ENCODE results near the gene GMDS.
A peak's percentile ranks its signal among the peaks of the same experiment; 100 is the strongest.

The GMDS gene

GRCh38 chr6:2134554-2134953, 110.9 kb downstream of the GMDS start:
- H3F3A ChIP-seq (ENCODE audit: low read depth): no peaks in the 10 kb centered on the region
- H2AFZ ChIP-seq (ENCODE audit: low read length): no peak overlapping the region
- no peaks in the 10 kb centered on the region for H4K20me1 ChIP-seq (ENCODE audit: insufficient read depth, low read length, poor library complexity, severe bottlenecking)
- no peak overlapping the region for H3K4me3 ChIP-seq (ENCODE audit: low read length, poor library complexity, severe bottlenecking)
- no peaks in the 10 kb centered on the region for H3K36me3 ChIP-seq (ENCODE audit: insufficient read depth, low read length)
- no peak for TF ChIP-seq EZH2phosphoT487 (IDR thresholded peaks at IDR 0.05; ENCODE audit: borderline replicate concordance)
- TF ChIP-seq CTCF (conservative IDR thresholded peaks at IDR 0.05; ENCODE audit: low read length): no peak
- no peak overlapping the region for H3K4me2 ChIP-seq (ENCODE audit: low read depth, low read length, poor library complexity, severe bottlenecking)
- no peaks in the 10 kb centered on the region for H3K9me3 ChIP-seq (ENCODE audit: insufficient read depth, low read depth, low read length)
- no peaks in the 10 kb centered on the region for H3K27me3 ChIP-seq (ENCODE audit: insufficient read depth, low read length, poor library complexity, severe bottlenecking)
- peaks cover 21% of the 10 kb centered on the region; the same call in 1 of the 2 replicates for H3K79me2 ChIP-seq (ENCODE audit: insufficient read depth, low read length)
- peaks cover 39% of the 10 kb centered on the region for H3K4me1 ChIP-seq (ENCODE audit: insufficient read depth, low read length, poor library complexity, severe bottlenecking)
- no peak overlapping the region for H3K9ac ChIP-seq (ENCODE audit: low read depth, low read length, poor library complexity, severe bottlenecking)
- H3K9me2 ChIP-seq (replicated peaks; ENCODE audit: low read depth, low read length): no peaks in the 10 kb centered on the region

GRCh38 chr6:2133716-2134310, 111.6 kb downstream of the GMDS start:
- Histone ChIP-seq H2AFZ (ENCODE audit: low read length) (no peak overlapping the region), H3K9me2 (replicated peaks; ENCODE audit: low read depth, low read length) (no peaks in the 10 kb centered on the region), H3K9ac (ENCODE audit: low read depth, low read length, poor library complexity, severe bottlenecking) (no peak overlapping the region), H3K4me1 (ENCODE audit: insufficient read depth, low read length, poor library complexity, severe bottlenecking) (peaks cover 43% of the 10 kb centered on the region), H3K9me3 (ENCODE audit: insufficient read depth, low read depth, low read length) (no peaks in the 10 kb centered on the region), H3K36me3 (ENCODE audit: insufficient read depth, low read length) (no peaks in the 10 kb centered on the region), H3K4me2 (ENCODE audit: low read depth, low read length, poor library complexity, severe bottlenecking) (peak overlapping the region; percentile 34), H3K4me3 (ENCODE audit: low read length, poor library complexity, severe bottlenecking) (no peak overlapping the region), H3F3A (ENCODE audit: low read depth) (no peaks in the 10 kb centered on the region), H3K79me2 (ENCODE audit: insufficient read depth, low read length) (peaks cover 25% of the 10 kb centered on the region; the same call in 1 of the 2 replicates), H3K27me3 (ENCODE audit: insufficient read depth, low read length, poor library complexity, severe bottlenecking) (no peaks in the 10 kb centered on the region), H4K20me1 (ENCODE audit: insufficient read depth, low read length, poor library complexity, severe bottlenecking) (no peaks in the 10 kb centered on the region)
- no peak for TF ChIP-seq CTCF (conservative IDR thresholded peaks at IDR 0.05; ENCODE audit: low read length)
- no peak for TF ChIP-seq EZH2phosphoT487 (IDR thresholded peaks at IDR 0.05; ENCODE audit: borderline replicate concordance)

DNA sequence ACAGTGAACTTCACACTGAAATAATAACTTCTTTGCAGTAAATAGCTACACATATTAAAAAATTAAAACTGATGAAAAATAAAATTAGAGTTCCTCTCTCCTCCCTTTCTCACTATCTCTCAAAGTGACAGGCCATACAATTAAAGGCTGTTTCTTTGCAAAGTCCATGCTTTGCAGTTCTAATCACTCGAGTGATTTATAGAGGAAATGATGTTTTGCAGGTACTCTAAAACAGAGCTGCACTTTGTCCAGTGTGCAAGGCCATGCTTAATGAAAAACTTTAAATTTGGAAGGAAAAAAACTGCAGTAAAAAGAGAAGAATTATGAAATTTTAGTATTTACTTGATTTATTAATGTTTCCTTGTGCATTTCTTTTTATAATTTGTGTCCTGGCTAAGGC, 112.5 kb downstream of the GMDS start:
- H2AFZ ChIP-seq (ENCODE audit: low read length): no peak overlapping the region
- TF ChIP-seq CTCF (conservative IDR thresholded peaks at IDR 0.05; ENCODE audit: low read length): no peak
- no peak for TF ChIP-seq EZH2phosphoT487 (IDR thresholded peaks at IDR 0.05; ENCODE audit: borderline replicate concordance)
- H3K4me3 ChIP-seq (ENCODE audit: low read length, poor library complexity, severe bottlenecking): no peak overlapping the region
- no peaks in the 10 kb centered on the region for H3K9me2 ChIP-seq (replicated peaks; ENCODE audit: low read depth, low read length)
- H3K36me3 ChIP-seq (ENCODE audit: insufficient read depth, low read length): no peaks in the 10 kb centered on the region
- peaks cover 51% of the 10 kb centered on the region for H3K4me1 ChIP-seq (ENCODE audit: insufficient read depth, low read length, poor library complexity, severe bottlenecking)
- H3K27me3 ChIP-seq (ENCODE audit: insufficient read depth, low read length, poor library complexity, severe bottlenecking): no peaks in the 10 kb centered on the region
- no peaks in the 10 kb centered on the region for H4K20me1 ChIP-seq (ENCODE audit: insufficient read depth, low read length, poor library complexity, severe bottlenecking)
- peaks cover 30% of the 10 kb centered on the region; the same call in 1 of the 2 replicates for H3K79me2 ChIP-seq (ENCODE audit: insufficient read depth, low read length)
- no peak overlapping the region for H3K9ac ChIP-seq (ENCODE audit: low read depth, low read length, poor library complexity, severe bottlenecking)
- H3K4me2 ChIP-seq (ENCODE audit: low read depth, low read length, poor library complexity, severe bottlenecking): peak overlapping the region; percentile 34
- H3K9me3 ChIP-seq (ENCODE audit: insufficient read depth, low read depth, low read length): no peaks in the 10 kb centered on the region
- H3F3A ChIP-seq (ENCODE audit: low read depth): no peaks in the 10 kb centered on the region

All from Loucy (cell line).